NCI-H510A (cell line): ENCODE measurements around the gene ABCC6.
"Not testable (repeated sequence)": the region's sequence is repeated elsewhere in the genome, so short reads cannot be mapped to it uniquely, and the experiment has no call there.

Source experiments
- DNase-seq: peaks from one replicate; lab custom pipeline; 2025; lab: John Stamatoyannopoulos, UW

ABCC6 gene

GRCh38 chr16:16222850-16223661 lies at the start of gene ABCC6:
ABCC6 (minus strand) TSS chr16:16223494; CDS start chr16:16223434, 60 bp downstream.
- not testable (repeated sequence) for DNase-seq

DNA sequence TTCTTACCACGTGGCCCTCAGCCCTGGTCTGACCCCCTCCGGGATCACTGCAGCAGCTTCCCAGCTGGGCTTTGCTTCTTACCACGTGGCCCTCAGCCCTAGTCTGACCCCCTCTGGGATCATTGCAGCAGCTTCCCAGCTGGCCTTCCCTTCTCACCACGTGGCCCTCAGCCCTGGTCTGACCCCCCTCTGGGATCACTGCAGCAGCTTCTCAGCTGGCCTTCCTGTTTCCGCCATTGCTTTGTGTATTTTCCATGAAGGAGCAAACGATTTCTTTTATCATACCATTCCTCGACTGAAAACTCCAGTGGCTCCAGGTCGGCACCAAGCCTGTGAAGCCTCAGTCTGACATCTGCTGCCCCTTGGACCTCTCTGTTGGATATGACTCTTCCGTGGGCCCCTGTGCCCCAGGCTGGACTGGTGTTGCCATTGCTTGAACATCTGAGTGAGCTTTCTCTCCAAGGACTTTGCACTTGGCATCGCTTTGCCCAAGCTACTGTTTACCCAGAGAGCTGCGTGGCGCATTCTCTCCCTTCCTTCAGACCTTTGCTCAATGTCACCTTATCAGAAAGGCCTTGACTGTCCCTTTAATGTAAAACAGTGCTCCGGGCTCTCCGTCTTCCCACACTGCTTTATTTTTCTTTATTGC lies 49.4 kb upstream of the ABCC6 start:
- not testable (repeated sequence) for DNase-seq

GRCh38 chr16:16271658-16272057 lies 48.4 kb upstream of the ABCC6 start:
- DNase-seq, result not testable (repeated sequence)

- DNase-seq, result not testable (repeated sequence)
These were observed 45.0 kb upstream of the ABCC6 start for GRCh38 chr16:16268185-16268808.

- not testable (repeated sequence) for DNase-seq
These were observed 44.4 kb upstream of the ABCC6 start for GRCh38 chr16:16267708-16268107.

GRCh38 chr16:16265044-16265443 lies 41.8 kb upstream of the ABCC6 start:
- DNase-seq, result not testable (repeated sequence)

GRCh38 chr16:16263947-16264346 lies 40.7 kb upstream of the ABCC6 start:
- DNase-seq, result not testable (repeated sequence)

DNA sequence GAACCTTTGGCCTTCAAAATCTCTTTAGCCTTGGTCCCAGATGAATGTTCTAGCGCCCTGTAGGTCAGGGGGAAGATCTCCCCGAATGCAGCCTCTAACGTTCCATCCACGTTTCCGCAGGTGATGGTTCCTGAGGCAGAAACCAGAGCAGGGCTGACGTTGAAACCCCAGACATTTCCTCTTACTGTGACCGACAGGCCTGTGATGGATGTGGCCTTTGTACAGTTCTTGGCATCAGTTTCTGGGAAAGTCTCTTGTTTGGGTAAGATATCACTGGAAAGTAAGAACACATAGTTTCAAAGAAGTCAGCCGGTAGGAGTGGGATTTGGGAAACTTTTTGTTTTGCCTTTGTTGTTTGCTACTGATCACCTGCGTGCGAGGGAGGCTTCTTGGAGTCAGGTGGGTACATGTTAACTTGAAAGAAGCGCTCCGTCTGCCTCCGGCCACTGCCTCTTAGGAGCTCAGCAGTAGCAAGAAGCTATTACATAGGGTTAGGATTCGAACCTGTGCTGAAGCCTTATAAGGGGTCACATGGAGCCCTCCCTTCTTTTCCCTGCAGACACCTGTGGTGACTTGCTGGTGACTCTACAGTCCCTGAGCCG lies 39.8 kb upstream of the ABCC6 start:
- DNase-seq, result not testable (repeated sequence)

GRCh38 chr16:16259971-16260370 lies 36.7 kb upstream of the ABCC6 start:
- not testable (repeated sequence) for DNase-seq

- DNase-seq, result not testable (repeated sequence)
These were observed 35.5 kb upstream of the ABCC6 start for GRCh38 chr16:16258822-16259221.

DNA sequence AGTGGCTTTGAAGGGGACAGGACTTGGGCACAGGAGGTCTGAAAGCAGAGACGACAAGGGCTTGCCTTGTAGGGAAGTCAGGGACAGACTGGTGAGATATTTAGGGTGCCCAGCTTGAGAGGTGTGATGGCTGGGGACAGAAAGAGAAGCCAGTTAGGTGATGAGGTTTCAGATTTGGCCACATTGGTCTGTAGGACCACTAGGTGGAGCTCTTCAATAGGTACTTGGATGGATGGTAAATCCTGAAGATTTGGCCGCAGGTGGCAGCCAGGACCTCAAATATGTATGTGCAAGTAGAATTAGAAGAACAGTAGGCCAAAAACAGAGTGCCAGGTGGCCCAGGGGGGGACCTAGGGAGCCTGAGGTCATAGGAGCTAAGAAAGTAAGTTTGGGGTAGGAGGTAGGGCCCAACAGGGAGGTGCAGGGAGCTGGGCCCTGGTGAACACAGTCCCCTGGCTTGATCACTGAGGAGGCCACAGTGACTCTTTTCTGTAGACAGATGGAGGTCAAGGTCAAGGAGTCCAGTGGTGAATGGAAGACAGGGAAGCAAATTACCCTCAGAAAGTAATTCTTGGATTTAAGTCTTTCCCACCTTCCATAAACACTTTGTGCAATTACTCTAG lies 34.1 kb upstream of the ABCC6 start:
- DNase-seq, result not testable (repeated sequence)

GRCh38 chr16:16252377-16252776 lies 29.1 kb upstream of the ABCC6 start:
- not testable (repeated sequence) for DNase-seq

GRCh38 chr16:16249621-16250330 lies 26.5 kb upstream of the ABCC6 start:
- not testable (repeated sequence) for DNase-seq

- not testable (repeated sequence) for DNase-seq
These were observed 24.1 kb upstream of the ABCC6 start for GRCh38 chr16:16247439-16247838.

DNA sequence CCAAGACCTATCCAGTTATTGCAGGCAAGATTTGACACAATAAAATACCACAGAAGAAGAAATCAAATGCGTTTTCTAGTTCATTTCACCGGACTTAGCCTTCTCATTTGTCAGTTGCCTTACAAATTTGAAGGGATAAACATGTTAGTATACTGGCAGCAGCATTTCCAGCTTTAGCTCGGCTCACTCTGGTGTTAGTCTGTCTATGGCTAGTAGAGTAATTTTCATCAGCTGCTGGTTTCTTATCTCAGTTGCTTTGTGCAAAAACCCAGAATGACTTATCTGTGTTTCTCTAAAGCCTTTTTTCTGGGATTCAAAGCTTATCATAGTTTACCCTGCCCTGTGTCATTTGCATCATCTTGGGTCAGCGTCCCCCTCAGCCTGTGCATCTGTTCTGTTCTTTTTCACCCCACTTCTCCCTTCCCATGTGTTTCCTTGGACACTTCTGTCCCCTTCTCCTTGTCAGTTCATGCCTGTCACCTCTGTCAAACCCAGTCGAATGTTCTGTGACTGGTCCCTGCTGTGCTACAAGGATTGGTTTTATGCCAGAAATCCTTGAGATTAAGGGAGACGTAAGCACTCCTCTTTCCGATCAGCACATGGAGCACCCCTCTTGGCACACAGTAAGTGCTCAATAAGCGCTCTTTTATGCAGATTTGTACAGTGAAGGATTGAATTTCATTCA lies 23.4 kb upstream of the ABCC6 start:
- DNase-seq, result not testable (repeated sequence)

DNA sequence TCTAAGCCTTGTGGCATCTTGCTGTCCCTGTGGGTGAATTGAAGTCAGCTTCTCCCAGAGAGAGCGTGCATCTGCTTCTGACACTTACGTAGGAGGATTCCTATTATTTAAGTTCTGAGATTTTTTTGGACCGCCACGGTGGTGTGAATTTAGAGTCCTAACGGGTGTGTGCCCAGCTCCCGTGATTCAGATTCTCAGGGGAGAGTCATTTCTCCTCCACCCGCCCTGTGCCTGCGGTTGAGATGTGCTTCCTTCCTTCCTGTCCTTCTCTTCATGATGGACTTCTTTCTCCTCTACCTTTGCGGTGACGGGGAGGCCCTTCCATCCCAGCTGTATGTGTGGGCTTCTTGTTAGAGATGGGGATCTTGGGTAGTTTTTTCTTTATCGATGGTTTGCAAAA lies 20.6 kb upstream of the ABCC6 start:
- not testable (repeated sequence) for DNase-seq

GRCh38 chr16:16240667-16241066 lies 17.4 kb upstream of the ABCC6 start:
- not testable (repeated sequence) for DNase-seq

GRCh38 chr16:16237738-16238137 lies 14.4 kb upstream of the ABCC6 start:
- DNase-seq, result not testable (repeated sequence)

DNA sequence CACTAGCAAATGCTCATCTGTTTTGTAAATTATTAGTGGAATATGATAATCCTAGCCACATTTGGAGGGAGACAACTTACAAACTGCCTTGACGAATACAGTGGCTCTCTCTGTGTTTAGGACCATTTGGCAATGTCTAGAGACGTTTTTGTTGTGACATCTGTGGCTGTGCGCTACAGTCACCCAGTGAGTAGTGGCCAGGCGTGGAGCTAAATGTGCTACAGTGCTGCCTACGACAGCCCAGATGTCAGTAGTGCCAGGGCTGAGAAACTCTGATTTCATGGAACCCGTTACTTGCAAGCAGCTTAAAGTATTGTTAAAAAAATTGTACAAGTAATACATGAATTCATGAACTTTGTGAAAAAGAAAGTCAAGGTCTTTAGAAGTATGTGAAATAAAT lies 13.8 kb upstream of the ABCC6 start:
- not testable (repeated sequence) for DNase-seq

- not testable (repeated sequence) for DNase-seq
These were observed 9.4 kb upstream of the ABCC6 start for GRCh38 chr16:16232692-16233061.
